PC-3 (cell line): ENCODE data around the gene EMILIN2.

Experiments
- CTCF ChIP-seq: fragments of 300-600 bp; sonication (generic); conservative IDR thresholded peaks from 2 replicates; pipeline ENCODE4 v1.5.1; 2017; ENCODE audit warnings: antibody characterized with exemption, low read depth, mild to moderate bottlenecking, low read length
- EZH2 ChIP-seq: fragments of 300-600 bp; sonication (generic); IDR thresholded peaks from one replicate; pipeline ENCODE4 v1.6.1; 2017; ENCODE audit warnings: antibody characterized with exemption, mild to moderate bottlenecking, low read length; ENCODE audit not compliant: unreplicated experiment

GRCh38 chr18:2932247-2933181 is 85.7 kb downstream of the EMILIN2 start:
- TF ChIP-seq CTCF: peak; percentile 89
- TF ChIP-seq EZH2: no peak
